ENCODE measurements around the gene SENP2. TPM values are rescaled to one million over a fixed set of nuclear protein-coding genes. Genes with fewer than 3 reads are reported as not detected.

SENP2 gene
- polyA plus RNA-seq = 8.7 to 14.0 TPM (median 12.6 TPM) in 3 replicates
- polyA plus RNA-seq (2011; ENCODE audit: low read depth) = 70.8 TPM
- polyA plus RNA-seq (2011; cell fraction: cytosol; rRNA removed) = 10.6 and 15.4 TPM in 2 replicates
- polyA plus RNA-seq (2011; cell fraction: nucleus; rRNA removed) = 10.8 and 13.3 TPM in 2 replicates
- polyA plus RNA-seq (2012; ENCODE audit: low replicate concordance) = 19.5 and 23.0 TPM in 2 replicates
- 2.2 to 11.5 TPM (median 10.7 TPM) in 3 replicates for polyA minus RNA-seq
- polyA minus RNA-seq (2011; cell fraction: cytosol; rRNA and poly(A)+ RNA removed) = 18.2 TPM
- 3.1 and 8.5 TPM in 2 replicates for polyA minus RNA-seq (2011; cell fraction: nucleus; rRNA and poly(A)+ RNA removed)

DNA sequence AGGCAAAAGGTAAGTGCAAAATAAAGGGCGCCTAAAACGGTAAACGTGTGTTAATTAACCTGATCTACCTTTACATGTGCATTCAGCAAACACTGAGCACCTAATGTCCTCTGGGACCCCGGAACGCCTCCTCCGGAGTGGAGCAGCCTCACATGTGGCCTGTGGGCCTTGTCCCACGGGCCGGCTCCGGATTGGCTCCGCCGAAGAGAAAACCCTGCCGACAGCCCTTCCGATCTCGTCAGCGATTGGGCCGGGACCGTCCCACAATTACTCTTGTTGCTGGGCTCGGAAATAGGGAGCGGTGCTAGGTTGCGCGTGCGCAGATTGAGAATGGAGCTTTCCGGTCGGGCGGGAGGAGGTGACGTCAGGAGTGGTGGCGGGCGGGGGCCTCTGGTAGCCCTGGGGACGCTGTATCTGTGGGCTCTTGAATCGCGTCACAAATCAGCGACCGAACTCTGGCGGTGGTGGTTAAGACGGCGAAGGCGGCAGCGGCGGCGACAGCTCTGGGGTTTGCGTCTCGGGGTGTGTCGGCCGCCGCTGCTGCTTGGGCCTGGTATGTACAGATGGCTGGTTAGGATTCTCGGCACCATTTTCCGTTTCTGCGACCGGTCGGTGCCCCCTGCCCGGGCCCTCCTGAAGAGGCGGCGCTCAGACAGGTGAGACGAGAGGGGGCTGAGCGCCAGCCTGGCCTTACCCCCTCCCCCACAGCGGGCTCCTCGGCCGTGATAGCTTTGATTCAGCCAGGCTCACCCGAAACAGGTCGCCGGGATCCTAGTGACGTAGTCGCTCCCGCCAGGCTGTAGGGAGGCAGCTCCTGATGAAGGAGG is at the start of gene SENP2:
SENP2 (plus strand) TSS at position 437 of the 827 bp plus-strand sequence; CDS start at position 556, 119 bp downstream.
- Histone ChIP-seq H3K27me3 (ENCODE audit: control insufficient read depth, extremely low read depth, insufficient read depth, low read length) (no peaks in the 10 kb centered on the region), H3K9ac (ENCODE audit: control insufficient read depth, extremely low read depth, insufficient read depth, low read length) (peak within 1 kb of the TSS; percentile 89), H3K79me2 (ENCODE audit: control insufficient read depth, insufficient read depth, low read length) (peaks cover 20% of the 10 kb centered on the region), H2AFZ (ENCODE audit: control insufficient read depth, low read length) (peak within 1 kb of the TSS; percentile 99), H3K4me3 (ENCODE audit: control insufficient read depth in 2 of 3, extremely low read depth in 1 of 3, insufficient read depth in 2 of 3, low read depth in 1 of 3, low read length in 3 of 3) (peak within 1 kb of the TSS; percentile 71 to 98 (median 74)), H3K9me1 (ENCODE audit: control insufficient read depth, extremely low read depth, insufficient read depth, low read length) (no peaks in the 10 kb centered on the region), H3K36me3 (ENCODE audit: control insufficient read depth in 2 of 2, extremely low read depth in 1 of 2, insufficient read depth in 2 of 2, low read length in 2 of 2) (no peaks in the 10 kb centered on the region), H3K4me2 (ENCODE audit: control insufficient read depth, extremely low read depth, insufficient read depth, low read depth, low read length) (peak within 1 kb of the TSS; percentile 100), H3K4me1 (ENCODE audit: control insufficient read depth, extremely low read depth, insufficient read depth, low read length) (peaks cover 12% of the 10 kb centered on the region), H4K20me1 (ENCODE audit: control insufficient read depth, extremely low read depth, insufficient read depth, low read length) (no peaks in the 10 kb centered on the region), H3K27ac (ENCODE audit: control insufficient read depth, insufficient read depth, low read length) (peak within 1 kb of the TSS; percentile 94), H3K9me3 (ENCODE audit: control insufficient read depth, low read depth, low read length) (no peaks in the 10 kb centered on the region)
- dilution Hi-C loops (cut with MboI; ENCODE audit: extremely low pct_ligation_motif_present, low sequenced_read_pairs) = no loop called here
- FAIRE-seq = peak; percentile 89
- TF ChIP-seq, protein P1, sequence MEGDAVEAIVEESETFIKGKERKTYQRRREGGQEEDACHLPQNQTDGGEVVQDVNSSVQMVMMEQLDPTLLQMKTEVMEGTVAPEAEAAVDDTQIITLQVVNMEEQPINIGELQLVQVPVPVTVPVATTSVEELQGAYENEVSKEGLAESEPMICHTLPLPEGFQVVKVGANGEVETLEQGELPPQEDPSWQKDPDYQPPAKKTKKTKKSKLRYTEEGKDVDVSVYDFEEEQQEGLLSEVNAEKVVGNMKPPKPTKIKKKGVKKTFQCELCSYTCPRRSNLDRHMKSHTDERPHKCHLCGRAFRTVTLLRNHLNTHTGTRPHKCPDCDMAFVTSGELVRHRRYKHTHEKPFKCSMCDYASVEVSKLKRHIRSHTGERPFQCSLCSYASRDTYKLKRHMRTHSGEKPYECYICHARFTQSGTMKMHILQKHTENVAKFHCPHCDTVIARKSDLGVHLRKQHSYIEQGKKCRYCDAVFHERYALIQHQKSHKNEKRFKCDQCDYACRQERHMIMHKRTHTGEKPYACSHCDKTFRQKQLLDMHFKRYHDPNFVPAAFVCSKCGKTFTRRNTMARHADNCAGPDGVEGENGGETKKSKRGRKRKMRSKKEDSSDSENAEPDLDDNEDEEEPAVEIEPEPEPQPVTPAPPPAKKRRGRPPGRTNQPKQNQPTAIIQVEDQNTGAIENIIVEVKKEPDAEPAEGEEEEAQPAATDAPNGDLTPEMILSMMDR (optimal IDR thresholded peaks at IDR 0.05 in 1 of 3, IDR thresholded peaks at IDR 0.05 in 1 of 3, conservative IDR thresholded peaks at IDR 0.05 in 1 of 3; ENCODE audit: extremely low read depth in 1 of 3, insufficient read depth in 2 of 3, low read length in 3 of 3) = no peak
- no peak for TF ChIP-seq EZH2 (IDR thresholded peaks at IDR 0.05; ENCODE audit: low read length)
- DNase-seq (ENCODE audit: low read depth, low spot score) = peak; percentile 89

DNA sequence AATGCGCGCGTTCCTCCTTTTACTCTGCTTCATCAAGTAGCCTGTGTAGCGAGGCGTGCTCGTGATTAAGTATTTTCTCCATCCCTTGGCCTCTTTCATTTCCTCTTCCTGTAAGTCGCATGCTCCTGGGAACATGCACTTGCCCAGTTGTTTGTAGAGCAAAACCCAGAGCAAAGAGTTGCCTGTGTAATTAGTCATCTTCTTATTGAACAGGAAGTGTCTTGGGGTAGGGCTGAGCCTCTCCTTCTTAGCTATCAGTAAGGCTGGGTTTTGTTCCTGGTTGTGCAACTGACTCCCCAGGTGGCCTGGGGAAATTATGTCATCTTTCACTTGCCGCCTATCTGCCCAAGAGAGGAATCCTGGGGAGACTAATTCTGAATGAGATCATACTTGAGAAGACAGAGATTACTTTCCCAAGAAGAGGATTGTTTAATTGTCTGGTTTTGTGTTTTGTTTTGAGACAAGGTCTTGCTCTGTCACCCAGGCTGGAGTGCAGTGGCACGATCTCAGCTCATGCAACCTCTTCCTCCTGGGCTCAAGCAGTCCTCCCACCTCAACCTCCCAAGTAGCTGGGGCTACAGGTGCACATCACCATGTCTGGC is 48.6 kb upstream of the SENP2 start:
- no peak overlapping the region for H3K4me3 ChIP-seq (ENCODE audit: control insufficient read depth in 2 of 3, extremely low read depth in 1 of 3, insufficient read depth in 2 of 3, low read depth in 1 of 3, low read length in 3 of 3)
- peak overlapping the region; percentile 47 for H3K9ac ChIP-seq (ENCODE audit: control insufficient read depth, extremely low read depth, insufficient read depth, low read length)
- H4K20me1 ChIP-seq (ENCODE audit: control insufficient read depth, extremely low read depth, insufficient read depth, low read length) = no peaks in the 10 kb centered on the region
- peak overlapping the region; percentile 28 for H2AFZ ChIP-seq (ENCODE audit: control insufficient read depth, low read length)
- no peaks in the 10 kb centered on the region for H3K9me1 ChIP-seq (ENCODE audit: control insufficient read depth, extremely low read depth, insufficient read depth, low read length)
- dilution Hi-C loops (cut with MboI; ENCODE audit: extremely low pct_ligation_motif_present, low sequenced_read_pairs) = no loop called here
- FAIRE-seq (peak; percentile 88), DNase-seq (ENCODE audit: low read depth, low spot score) (peak; percentile 93)
- peak overlapping the region; percentile 55 for H3K4me2 ChIP-seq (ENCODE audit: control insufficient read depth, extremely low read depth, insufficient read depth, low read depth, low read length)
- H3K79me2 ChIP-seq (ENCODE audit: control insufficient read depth, insufficient read depth, low read length) = no peaks in the 10 kb centered on the region
- H3K27ac ChIP-seq (ENCODE audit: control insufficient read depth, insufficient read depth, low read length) = peak overlapping the region; percentile 28
- TF ChIP-seq EZH2 (IDR thresholded peaks at IDR 0.05; ENCODE audit: low read length) = no peak
- TF ChIP-seq, protein P1 (optimal IDR thresholded peaks at IDR 0.05 in 1 of 3, IDR thresholded peaks at IDR 0.05 in 1 of 3, conservative IDR thresholded peaks at IDR 0.05 in 1 of 3; ENCODE audit: extremely low read depth in 1 of 3, insufficient read depth in 2 of 3, low read length in 3 of 3) = no peak
- H3K4me1 ChIP-seq (ENCODE audit: control insufficient read depth, extremely low read depth, insufficient read depth, low read length) = peaks cover 12% of the 10 kb centered on the region
- no peaks in the 10 kb centered on the region for H3K9me3 ChIP-seq (ENCODE audit: control insufficient read depth, low read depth, low read length)
- no peaks in the 10 kb centered on the region for H3K36me3 ChIP-seq (ENCODE audit: control insufficient read depth in 2 of 2, extremely low read depth in 1 of 2, insufficient read depth in 2 of 2, low read length in 2 of 2)
- H3K27me3 ChIP-seq (ENCODE audit: control insufficient read depth, extremely low read depth, insufficient read depth, low read length) = no peaks in the 10 kb centered on the region
